ENCODE data around the gene ACTG1.

The ACTG1 gene

DNA sequence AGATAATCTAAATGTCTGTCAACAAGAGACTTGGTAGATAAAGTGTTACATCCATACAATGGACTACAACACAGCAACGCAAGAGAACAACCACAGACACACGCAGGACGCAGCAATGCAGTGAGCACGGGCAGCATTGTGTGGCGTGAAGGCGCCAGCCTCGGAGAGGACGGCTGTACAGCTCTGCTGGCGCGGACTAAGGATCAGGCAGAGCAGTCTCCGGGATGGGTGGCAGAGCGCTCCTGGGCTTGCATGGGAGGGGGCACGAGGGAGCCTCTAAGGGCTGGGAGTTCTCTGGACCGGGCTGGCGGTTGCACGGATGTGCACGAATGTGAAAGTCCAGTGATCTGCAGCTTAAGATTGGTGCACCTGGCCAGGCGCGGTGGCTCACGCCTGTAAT, 34.5 kb downstream of the ACTG1 start:
- DNase-seq = no peak

DNA sequence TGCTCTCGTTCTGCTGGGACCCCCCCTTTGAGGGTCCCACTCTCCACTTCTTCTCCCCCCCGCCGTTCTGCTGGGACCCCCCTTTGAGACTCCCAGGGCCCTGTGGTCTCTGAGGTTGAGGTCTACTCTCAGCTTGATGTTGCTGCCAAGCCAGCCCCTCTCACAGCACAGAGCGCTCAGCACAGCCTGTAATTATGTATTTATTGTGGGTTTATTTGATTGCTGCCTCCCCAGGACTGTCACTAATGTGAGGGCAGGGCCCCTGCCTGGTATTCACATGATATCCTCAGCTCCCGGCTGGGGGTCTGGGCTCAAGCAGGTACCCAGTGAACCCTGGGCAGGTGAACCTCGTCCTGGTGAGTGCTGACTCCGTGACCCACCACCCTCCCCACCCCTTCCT, 35.4 kb downstream of the ACTG1 start:
- no peak for DNase-seq

DNA sequence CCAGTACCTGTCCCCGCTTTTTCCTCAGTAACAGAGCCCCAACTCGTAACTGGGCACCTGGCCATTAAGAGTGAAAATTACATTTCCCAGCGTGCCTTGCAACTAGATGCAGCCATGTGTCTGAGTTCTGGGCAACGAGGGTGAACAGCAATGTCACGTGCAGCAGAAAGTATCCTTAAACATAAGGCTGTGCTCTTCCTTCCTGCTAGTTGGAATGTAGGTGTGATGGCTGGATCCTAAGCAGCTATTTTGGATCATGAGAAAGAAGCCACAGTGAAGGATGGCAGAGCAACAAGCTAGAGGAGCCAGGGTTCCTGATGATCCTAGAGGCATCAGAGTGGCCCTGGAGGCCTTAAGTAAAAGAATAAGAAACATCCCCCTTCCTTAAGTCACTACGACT, 36.0 kb downstream of the ACTG1 start:
- no peak for DNase-seq

DNA sequence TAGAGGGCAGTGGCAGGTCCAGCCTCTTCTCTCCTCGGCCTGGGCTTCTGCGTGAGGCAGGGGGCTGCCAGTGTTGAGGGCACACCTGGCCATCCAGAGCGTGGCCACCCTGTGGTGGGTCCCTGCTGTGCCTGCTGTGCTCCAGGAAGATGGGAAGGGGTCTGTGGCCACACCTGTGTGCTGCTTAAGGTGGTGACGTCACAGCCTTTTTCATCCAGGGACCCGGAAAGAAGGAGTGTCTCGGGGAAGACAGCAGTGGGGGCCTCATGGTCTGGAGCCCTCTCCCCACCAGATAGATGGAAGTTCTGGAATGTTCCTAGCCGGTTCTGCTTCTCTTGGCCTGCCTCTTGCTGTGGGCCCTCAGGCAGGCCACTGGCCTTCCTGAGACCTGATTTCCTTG, 36.5 kb downstream of the ACTG1 start:
- no peak for DNase-seq

DNA sequence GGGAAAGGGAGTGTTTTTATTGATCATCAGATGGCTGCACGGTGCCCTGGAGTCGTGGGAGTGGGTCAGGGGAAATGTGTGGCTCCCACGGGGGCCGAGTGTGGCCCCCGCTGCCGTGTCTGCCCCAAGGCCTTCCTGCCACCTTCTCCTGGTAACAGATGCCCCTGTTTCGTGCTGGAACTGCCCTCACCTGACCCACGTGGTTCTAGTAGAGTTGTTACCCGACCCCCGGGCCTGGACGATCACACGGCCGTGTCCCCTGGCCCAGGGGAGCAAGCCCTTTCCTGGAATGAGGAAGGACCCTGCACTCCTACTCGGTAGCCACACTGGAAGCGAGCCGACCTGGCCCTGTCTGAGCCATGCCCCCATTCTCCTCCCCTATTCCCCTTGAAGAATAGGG, 37.6 kb downstream of the ACTG1 start:
- no peak for DNase-seq

DNA sequence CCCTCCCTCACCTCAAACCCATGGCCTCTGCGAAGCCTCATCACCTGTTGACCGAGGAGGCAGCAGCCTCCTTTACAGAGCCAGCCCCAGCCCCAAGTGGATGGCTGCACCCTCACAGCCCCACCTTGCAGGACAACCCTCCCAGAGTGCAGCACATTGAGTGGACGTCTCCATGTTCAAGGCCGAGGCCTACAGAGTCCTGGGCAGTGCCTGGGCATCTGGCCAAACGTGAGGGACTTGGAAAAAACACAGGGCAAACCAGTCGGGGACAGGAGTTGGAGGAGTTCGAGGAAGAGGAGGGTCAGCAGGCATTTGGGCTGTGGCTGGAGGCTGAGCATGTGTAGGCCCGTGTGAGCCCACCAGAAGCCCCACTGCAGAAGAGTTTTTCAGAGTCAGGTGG, 39.6 kb downstream of the ACTG1 start:
- no peak for DNase-seq

DNA sequence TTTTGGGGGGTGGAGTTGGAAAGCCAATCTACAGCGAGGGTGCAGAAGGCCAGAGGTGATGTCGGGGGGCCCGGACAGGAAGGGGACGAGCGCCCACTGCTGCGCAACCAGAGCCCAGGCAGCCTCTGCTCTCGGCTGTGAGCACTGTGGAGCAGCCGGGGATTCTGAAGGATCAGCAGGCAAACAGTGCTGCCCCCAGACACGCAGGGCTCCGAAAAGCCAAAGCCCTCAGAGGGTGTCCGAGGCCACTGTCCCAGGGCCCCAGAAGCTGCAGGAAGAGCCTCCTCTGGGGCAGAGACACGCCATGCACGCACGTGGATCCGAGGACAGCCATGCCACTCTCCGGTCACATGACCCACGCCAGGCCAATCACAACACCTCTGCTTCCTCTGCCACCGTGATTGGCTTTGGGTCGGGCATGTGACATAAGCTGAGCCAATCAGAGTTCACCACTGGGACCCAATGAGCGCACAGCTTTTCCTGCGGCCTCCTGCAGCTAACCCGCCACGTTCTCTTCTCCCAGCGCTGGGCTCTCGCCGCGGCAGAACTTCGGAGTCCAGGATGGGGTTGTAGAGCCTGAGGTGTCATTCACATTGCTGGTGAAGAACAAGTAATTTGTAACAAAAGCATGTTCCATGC, 40.7 kb downstream of the ACTG1 start:
- DNase-seq = no peak

DNA sequence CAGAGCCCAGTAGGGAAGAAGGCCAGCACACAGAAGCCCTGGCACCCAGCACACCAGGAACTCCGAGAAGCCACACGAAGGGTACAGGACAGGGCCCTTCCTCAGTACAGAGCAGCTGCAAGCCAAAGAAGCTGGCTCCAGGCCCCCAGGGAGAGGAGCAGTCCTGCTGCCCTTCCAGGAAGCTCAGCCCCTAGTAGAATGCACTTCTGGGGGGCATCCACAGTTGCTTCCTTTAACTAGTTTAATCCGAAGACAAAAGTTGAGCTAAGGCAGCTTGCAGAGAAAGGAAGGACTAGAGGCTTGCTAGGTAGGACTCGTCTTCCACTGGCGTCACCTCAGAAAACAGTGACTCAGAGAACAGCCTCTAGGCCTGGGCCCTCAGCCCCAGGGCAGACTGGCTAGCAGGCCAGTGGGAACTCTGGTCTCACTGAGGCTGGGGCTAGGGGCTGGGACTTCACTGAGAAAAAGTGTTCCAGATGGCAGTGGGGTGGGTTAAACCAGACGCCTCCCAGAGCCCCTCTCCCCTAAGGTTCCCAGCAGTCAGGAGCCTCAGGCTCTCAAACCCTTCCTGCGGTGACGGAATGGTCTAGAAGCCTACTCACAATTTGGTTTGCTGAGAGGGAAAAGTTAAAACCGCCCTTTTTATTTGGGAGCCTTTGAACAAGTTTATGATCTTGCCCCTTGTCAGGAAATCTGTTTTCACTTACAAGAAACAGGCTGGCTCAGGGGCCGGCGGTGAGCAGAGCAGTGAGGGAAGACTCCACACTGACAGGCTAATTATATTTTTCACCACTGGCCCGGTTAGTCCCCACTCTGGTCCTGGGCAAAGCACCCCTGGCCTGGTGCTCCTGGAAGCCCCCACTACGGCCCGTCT, 41.4 kb downstream of the ACTG1 start:
- DNase-seq = no peak

DNA sequence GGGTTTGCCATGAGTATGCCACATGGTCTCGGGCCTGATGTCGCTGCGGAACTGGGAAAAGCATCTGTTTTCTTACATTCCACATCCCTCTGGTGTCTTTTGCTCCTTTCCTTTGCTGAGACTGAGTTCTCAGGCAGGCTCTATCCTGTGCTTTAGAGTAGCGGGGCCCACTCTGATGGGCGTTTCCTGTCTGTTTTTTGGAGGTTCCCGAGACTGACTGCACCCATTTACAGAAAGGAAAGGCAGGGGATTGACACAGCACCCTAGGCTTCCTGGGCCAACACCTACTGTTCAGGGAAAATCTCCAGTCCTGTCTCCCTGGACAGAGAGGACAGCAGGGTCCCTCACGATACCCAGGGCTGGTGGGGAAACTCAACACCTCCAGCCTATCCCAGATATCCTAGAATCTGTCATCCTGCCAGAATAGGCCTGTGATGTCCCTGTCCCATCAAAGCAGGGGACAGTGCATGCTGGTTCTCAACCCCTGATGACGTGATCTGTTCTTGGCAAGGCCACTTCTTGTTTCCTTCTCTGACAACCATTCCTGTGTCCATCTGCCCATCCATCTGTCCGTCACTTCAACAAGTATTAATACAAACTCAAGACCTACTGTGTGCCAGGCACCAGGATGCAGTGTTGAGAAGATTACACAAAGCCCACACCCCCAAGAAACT, 42.2 kb downstream of the ACTG1 start:
- DNase-seq = no peak

DNA sequence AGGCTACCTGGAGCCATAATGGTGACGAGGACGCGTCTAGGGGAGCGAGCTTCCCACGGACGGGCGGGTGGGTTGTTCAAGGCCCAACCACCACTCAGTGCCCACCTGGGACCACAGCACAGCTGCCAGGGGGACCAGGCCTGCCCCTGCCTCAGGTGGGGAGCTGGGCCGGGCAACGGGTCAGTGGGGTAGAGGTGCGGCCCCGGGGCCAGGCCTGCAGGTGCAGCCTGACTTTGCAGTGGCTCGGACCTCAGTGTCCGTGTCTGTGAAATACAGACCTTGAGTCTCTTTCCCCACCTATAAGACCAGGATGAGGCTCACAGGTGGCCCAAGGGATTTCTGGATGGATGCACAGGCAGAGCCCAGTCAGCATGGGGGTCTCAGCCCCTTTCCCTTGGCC, 43.3 kb downstream of the ACTG1 start:
- DNase-seq = no peak

DNA sequence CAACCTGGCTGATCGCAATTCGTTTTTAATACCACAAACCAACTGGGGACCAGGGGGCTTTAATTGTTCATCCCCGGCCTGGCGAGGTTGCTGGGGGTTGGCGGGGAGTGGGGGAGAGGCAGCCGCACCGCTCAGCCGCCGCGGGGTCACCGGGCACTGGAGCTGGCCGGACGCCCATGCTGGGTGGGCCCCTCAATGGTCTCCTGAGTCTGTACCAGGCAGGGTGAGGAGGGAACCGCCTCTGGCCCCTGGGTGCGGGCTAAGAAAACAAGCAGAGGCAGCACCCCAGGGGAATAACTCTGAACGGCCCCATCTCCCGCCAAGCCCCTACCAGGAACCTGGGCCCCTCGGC, 43.9 kb downstream of the ACTG1 start:
- no peak for DNase-seq

DNA sequence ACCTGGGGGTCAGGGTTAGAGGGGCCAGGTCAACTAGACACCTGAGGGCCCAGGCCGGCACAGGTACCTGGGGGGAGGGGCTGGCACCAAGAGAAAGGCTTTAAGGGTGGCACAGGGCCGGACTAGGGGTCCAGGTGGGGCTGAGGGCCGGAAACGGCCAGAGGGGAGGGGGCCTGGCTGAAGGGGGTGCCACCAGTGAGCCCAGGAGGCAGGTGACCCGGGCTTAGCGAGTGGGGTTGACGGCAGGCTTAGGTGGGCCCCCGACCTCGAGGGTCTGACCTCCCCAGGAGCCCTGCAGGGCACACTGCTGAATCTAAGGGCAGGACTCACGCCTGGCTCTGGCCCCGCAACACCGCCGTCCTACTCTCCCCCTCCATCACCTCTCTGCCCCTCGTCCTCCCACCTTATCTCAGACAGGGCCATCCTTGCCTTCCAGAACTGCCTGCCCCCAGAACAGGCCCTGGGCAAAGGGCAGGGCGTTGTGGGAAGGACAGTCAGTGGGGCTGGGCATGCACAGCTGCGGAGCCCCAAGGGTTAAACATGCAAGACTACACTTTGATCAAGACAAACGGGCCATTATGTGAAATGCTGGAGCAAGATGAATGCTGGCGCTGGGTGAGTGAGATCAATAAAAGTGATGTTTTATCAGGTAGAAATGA, 44.4 kb downstream of the ACTG1 start:
- DNase-seq = no peak

DNA sequence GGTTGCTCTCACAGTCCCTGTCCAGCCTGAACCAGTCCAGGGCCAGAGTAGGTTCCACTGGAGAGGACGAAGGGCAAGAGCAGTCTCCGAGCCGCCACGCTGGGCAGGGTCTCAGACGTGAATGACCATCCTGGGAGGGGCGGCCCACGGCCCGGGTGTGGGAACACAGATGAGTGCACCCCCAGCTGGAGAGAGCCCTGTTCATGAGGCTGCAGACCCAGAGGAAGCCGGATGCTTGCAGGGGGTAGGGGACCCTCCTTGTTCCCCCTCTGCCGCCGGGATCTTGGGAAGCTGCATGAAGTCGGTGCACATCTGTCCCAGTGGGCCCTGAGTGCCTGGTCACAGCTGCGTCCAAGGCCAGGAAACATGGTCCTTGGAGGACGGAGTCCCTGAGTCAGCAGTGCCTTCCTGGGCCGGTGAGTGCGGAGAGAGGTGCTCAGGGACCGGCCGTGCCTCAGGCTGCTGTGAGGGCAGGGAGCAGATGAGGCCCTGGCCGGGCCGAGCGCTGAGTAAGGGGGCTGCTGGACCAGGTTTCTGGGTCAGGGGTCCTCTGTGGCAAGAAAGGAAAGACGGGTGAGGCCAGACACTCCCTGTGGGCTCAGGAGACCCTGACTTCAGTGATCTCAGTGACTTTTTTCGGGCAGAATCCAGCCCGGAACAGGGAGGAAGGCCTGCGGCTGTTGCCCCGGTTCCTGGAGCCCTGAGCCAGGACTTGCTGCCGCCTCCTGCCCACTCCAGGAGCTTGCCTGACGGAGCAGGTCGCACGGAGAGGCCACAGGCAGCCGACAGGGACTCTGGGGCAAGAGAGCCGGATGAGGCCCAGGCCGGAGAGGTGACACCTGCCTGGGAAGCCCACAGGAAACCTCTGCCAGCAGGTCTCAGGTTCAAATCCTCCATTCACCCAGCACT, 45.8 kb downstream of the ACTG1 start:
- no peak for DNase-seq

DNA sequence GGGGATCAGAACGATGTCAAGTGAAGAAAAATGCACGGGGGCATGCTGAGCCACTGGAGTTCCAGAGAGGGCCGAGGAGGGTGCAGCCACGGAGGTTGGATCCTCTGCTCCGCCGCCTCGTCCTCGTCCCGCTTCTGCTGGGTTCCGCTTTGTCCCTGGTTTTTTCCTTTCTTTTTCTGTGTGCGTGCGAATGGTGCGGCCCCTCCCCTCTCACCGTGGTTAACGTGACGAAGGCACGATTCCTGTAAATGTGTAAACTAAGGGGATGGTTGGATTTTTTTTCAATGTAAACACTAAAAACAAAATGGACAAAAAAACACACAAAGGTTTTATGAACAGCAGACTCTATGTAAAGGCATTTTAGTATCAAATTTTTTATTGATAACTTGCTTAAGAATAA, 46.7 kb downstream of the ACTG1 start:
- peak; percentile 44 for DNase-seq

DNA sequence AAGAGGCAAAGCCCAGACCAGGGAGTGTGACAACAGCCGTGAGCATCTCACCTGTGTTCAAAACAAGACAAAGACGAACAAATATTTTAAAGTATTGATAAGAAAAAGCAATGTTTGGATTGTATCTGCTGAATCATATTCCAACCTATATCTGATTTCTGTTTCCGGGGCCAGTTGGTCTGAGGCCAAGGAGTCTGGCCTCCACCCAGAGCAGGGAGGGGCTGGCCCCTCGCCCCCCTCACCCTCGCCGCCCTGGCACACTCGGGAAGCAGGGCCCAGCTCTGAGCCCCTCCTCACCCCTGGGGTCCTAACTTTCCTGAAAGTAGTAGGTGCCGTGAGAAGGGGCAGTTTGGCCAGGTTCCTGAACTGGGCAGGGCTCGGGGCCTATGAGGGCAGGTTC, 48.0 kb downstream of the ACTG1 start:
- DNase-seq = no peak

DNA sequence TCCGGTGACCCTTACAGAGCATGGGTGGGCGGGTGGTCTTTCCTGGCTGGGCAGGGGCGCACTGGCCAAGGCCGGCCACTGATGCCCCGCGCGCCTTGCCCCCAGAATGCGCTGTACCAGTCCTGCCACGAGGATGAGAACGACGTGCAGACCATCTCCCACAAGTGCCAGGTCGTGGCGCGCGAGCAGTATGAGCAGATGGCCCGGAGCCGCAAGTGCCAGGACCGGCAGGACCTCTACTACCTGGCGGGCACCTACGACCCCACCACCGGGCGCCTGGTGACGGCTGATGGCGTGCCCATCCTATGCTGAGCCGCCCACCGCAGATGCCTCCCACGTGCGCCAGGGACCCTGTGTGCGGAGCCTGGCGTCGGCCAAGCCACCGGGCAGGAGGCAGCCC, 49.1 kb downstream of the ACTG1 start:
- no peak for DNase-seq

DNA sequence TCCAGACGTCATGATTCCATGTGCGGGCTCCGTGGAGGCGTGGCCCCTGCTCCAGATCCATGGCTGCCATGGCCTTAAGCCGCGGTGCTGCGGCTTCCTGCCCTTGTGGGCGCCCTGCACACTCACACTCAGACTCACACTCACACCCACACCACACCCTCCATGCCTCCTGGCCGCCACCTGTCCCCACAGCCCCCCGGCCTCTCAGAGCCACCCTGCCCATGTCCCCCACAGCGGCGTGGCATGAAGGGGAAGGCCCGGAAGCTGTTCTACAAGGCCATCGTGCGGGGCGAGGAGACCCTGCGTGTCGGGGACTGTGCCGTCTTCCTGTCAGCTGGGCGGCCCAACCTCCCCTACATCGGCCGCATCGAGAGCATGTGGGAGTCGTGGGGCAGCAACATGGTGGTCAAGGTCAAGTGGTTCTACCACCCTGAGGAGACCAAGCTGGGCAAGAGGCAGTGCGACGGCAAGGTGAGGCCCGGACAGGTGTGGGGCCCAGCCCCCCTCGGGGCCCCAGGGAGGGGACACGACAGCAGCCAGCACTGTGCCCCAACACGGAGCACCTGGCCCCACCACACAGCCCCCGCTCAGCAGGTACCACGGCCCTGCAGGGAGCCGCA, 50.0 kb downstream of the ACTG1 start:
- DNase-seq = no peak

DNA sequence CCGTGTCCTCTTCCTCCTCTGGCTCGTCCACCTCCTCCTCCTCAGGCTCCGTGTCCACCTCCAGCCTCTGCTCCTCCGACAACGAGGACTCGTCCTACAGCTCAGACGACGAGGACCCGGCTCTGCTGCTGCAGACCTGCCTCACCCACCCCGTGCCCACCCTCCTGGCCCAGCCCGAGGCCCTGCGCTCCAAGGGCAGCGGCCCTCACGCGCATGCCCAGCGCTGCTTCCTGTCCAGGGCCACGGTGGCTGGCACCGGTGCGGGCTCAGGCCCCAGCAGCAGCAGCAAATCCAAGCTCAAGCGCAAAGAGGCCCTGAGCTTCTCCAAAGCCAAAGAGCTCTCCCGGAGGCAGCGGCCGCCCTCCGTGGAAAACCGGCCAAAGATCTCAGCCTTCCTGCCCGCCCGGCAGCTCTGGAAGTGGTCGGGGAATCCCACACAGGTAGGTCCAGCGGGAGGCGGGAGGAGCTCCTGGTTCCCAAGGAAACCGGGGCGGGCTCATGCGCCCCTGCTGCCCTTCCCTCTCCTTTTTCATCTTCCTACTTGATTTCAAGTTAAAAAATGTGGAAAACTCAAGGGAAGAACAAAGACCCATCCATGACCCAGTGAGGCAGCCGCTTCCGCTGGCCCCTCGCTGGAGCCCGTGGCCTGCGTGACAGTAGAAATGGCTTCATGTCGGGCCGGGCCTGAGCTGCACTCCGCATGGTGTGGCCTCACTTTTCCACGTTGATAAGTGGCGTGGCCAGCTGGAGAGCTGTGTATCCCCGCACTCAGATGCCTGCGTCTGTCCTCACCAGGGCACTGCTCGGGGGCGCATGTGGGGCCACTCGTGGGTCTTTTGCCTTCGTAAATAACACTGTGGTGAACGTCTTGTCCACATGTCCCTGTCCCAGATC, 50.7 kb downstream of the ACTG1 start:
- DNase-seq = no peak

DNA sequence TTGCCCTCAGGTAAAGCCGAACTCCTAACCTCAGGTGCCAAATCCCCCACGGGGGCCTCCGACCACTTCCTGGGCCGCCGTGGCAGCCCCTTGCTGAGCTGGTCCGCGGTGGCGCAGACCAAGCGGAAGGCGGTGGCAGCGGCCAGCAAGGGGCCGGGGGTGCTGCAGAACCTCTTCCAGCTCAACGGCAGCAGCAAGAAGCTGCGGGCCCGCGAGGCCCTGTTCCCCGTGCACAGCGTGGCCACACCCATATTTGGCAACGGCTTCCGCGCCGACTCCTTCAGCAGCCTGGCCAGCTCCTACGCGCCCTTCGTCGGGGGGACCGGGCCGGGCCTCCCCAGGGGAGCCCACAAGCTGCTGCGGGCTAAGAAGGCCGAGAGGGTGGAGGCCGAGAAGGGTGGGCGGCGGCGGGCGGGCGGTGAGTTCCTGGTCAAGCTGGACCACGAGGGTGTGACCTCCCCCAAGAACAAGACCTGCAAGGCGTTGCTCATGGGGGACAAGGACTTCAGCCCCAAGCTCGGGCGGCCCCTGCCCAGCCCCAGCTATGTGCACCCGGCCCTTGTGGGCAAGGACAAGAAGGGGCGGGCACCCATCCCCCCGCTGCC, 51.6 kb downstream of the ACTG1 start:
- no peak for DNase-seq
